Measurements from ENCODE around the gene TERF2IP. TPM values are rescaled to one million over a fixed set of nuclear protein-coding genes. Genes with fewer than 3 reads are reported as not detected.

The TERF2IP gene
- 10 to 100 TPM; 65.9 to 67.0 TPM for total RNA-seq

DNA sequence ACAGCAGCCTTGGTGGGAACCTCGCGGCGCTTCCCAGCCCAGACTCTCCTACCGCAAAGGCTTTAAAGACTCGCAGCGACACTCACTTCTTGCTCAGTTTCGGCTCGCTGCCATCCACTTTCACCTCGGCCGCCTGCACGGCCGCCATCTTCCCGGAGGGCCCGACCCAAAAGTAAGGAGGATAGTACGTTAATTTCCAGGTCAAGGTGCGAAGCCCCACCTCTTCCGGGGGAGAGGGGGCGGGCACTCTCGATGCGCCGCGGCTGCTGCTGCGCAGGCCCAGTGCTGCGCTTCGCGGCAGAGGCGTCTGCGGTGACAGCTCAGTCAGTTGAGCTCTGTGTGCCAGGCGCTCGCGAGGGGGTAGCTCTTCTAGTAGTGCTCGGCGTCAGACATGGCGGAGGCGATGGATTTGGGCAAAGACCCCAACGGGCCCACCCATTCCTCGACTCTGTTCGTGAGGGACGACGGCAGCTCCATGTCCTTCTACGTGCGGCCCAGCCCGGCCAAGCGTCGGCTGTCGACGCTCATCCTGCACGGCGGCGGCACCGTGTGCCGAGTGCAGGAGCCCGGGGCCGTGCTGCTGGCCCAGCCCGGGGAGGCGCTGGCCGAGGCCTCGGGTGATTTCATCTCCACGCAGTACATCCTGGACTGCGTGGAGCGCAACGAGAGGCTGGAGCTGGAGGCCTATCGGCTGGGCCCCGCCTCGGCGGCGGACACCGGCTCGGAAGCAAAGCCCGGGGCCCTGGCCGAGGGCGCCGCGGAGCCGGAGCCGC, at the start of gene TERF2IP, which contains the start of gene KARS1:
Gene TERF2IP (plus strand): TSS at position 282 of the 773 bp plus-strand sequence. CDS start 110 bp downstream, at position 392.
Gene KARS1 (minus strand): TSS at position 174 of the 773 bp plus-strand sequence. CDS start 26 bp downstream, at position 148.

GRCh38 chr16:75622761-75623605, 24.6 kb upstream of the TERF2IP start, which contains the start of gene ADAT1:
TSS of gene ADAT1 (minus strand) at chr16:75623281. CDS start at chr16:75620799, 2,482 bp downstream.

DNA sequence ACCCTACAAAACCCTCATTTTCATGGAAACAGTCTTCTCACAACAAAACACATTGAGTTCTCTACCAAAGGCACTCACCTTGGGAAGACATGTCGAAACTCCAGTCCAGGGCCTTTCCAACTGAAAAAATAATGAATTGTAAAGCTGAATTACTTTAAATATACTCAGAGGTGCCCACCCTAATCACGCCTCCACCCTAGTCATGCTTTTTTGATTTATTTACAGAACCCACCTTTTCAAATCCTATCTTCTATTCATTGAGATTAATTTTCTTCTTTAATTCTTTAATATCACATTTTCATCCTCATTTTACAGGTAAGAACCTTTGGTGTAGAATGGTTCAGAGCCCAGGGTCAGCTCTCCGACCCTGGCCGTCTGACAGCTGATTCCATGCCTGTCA, 29.3 kb downstream of the TERF2IP start, which contains the start of gene CPHXL2:
Gene CPHXL2 (minus strand): TSS at position 101 of the 400 bp plus-strand sequence. CDS start 10 bp downstream, at position 91.

GRCh38 chr16:75701361-75701760, 53.8 kb downstream of the TERF2IP start, which contains the start of gene DUXB:
TSS of gene DUXB (minus strand) at chr16:75701461. CDS start at chr16:75701418, 43 bp downstream.

Other genes starting within 250 kb of the TERF2IP start
- 10 to 100 TPM; 37.9 to 39.8 TPM for gene CFDP1, start 214.3 kb upstream of the TERF2IP start, total RNA-seq
- 10 to 100 TPM; 35.3 to 35.5 TPM for gene TMEM170A, start 183.1 kb upstream of the TERF2IP start, total RNA-seq
- not detected for gene CHST6, start 152.3 kb upstream of the TERF2IP start, total RNA-seq
- not detected for gene CHST5, start 111.7 kb upstream of the TERF2IP start, total RNA-seq
- gene TMEM231, start 91.5 kb upstream of the TERF2IP start, total RNA-seq: 1 to 10 TPM; 1.7 to 2.3 TPM
- 10 to 100 TPM; 66.1 to 72.9 TPM for gene GABARAPL2, start 81.4 kb upstream of the TERF2IP start, total RNA-seq
- gene ADAT1, start 24.5 kb upstream of the TERF2IP start, total RNA-seq: 10 to 100 TPM; 47.9 to 48.3 TPM
- gene KARS1, start 108 bp upstream of the TERF2IP start, total RNA-seq: 100 to 1,000 TPM; 185 to 191 TPM
- gene CPHXL2, start 29.2 kb downstream of the TERF2IP start, total RNA-seq: not detected
- not detected for gene DUXB, start 53.7 kb downstream of the TERF2IP start, total RNA-seq
- not detected for gene CPHXL, start 78.7 kb downstream of the TERF2IP start, total RNA-seq

Measured in activated naive CD4-positive, alpha-beta T cell treated with anti-CD3 and anti-CD28 coated beads, Interleukin-2, amount 10 ng/mL, durations not matched to agents 5 hours and 36 hours (primary cell).